CMK (cell line): ENCODE measurements around the gene B3GALT5.
"Not testable (repeated sequence)": the region's sequence is repeated elsewhere in the genome, so short reads cannot be mapped to it uniquely, and the experiment has no call there.

Source experiments
- DNase-seq: peaks from one replicate; pipeline ENCODE4 v3.0.0-alpha.2; 2010; ENCODE audit warnings: low read depth

B3GALT5 gene

GRCh38 chr21:39666681-39667315, 54.1 kb downstream of the B3GALT5 start:
- DNase-seq = no peak

- no peak for DNase-seq
Observed at GRCh38 chr21:39667353-39667891, 54.7 kb downstream of the B3GALT5 start.

GRCh38 chr21:39668369-39668768, 55.6 kb downstream of the B3GALT5 start:
- no peak for DNase-seq

GRCh38 chr21:39669485-39669884, 56.7 kb downstream of the B3GALT5 start:
- DNase-seq = no peak

- no peak for DNase-seq
Observed at GRCh38 chr21:39669976-39670661, 57.4 kb downstream of the B3GALT5 start.

- no peak for DNase-seq
Observed at GRCh38 chr21:39670701-39671100, 58.0 kb downstream of the B3GALT5 start.

GRCh38 chr21:39671986-39672385, 59.2 kb downstream of the B3GALT5 start:
- DNase-seq = no peak

- no peak for DNase-seq
Observed at GRCh38 chr21:39673163-39673562, 60.4 kb downstream of the B3GALT5 start.

GRCh38 chr21:39673736-39674135, 61.0 kb downstream of the B3GALT5 start:
- no peak for DNase-seq

GRCh38 chr21:39674801-39675200, 62.1 kb downstream of the B3GALT5 start:
- DNase-seq = no peak

- DNase-seq = no peak
Observed at GRCh38 chr21:39675590-39675989, 62.9 kb downstream of the B3GALT5 start.

GRCh38 chr21:39675993-39676661, 63.4 kb downstream of the B3GALT5 start:
- DNase-seq = no peak

- DNase-seq = no peak
Observed at GRCh38 chr21:39680216-39680615, 67.5 kb downstream of the B3GALT5 start.

- no peak for DNase-seq
Observed at GRCh38 chr21:39681257-39681656, 68.5 kb downstream of the B3GALT5 start.

GRCh38 chr21:39681845-39682244, 69.1 kb downstream of the B3GALT5 start:
- no peak for DNase-seq

- no peak for DNase-seq
Observed at GRCh38 chr21:39685236-39685635, 72.5 kb downstream of the B3GALT5 start.

- DNase-seq = no peak
Observed at GRCh38 chr21:39685991-39686390, 73.3 kb downstream of the B3GALT5 start.

GRCh38 chr21:39686646-39687468, 74.1 kb downstream of the B3GALT5 start:
- DNase-seq = no peak

GRCh38 chr21:39688010-39688409, 75.3 kb downstream of the B3GALT5 start:
- DNase-seq = no peak

- not testable (repeated sequence) for DNase-seq
Observed at GRCh38 chr21:39689860-39690259, 77.1 kb downstream of the B3GALT5 start.

GRCh38 chr21:39690454-39690853, 77.7 kb downstream of the B3GALT5 start:
- no peak for DNase-seq

GRCh38 chr21:39694750-39695149, 82.0 kb downstream of the B3GALT5 start:
- no peak for DNase-seq
